Neural progenitor cell (in vitro differentiated cells): ENCODE data around the gene CAMK1D.

Experiments used
- EZH2 ChIP-seq: fragments of 200-600 bp; sonication (generic); IDR thresholded peaks from 2 replicates; pipeline ENCODE4 v1.6.1; 2017; ENCODE audit warnings: antibody characterized with exemption, mild to moderate bottlenecking, moderate library complexity
- EZH2phosphoT487 ChIP-seq: fragments of 200-600 bp; sonication (generic); IDR thresholded peaks from 2 replicates; pipeline ENCODE4 v1.6.1; 2017; ENCODE audit warnings: antibody characterized with exemption
- TF ChIP-seq, protein P1 (sequence below): fragments of 200-600 bp; sonication (generic); IDR thresholded peaks from 2 replicates; pipeline ENCODE4 v1.5.1; 2017; ENCODE audit warnings: antibody characterized with exemption, mild to moderate bottlenecking

DNA sequence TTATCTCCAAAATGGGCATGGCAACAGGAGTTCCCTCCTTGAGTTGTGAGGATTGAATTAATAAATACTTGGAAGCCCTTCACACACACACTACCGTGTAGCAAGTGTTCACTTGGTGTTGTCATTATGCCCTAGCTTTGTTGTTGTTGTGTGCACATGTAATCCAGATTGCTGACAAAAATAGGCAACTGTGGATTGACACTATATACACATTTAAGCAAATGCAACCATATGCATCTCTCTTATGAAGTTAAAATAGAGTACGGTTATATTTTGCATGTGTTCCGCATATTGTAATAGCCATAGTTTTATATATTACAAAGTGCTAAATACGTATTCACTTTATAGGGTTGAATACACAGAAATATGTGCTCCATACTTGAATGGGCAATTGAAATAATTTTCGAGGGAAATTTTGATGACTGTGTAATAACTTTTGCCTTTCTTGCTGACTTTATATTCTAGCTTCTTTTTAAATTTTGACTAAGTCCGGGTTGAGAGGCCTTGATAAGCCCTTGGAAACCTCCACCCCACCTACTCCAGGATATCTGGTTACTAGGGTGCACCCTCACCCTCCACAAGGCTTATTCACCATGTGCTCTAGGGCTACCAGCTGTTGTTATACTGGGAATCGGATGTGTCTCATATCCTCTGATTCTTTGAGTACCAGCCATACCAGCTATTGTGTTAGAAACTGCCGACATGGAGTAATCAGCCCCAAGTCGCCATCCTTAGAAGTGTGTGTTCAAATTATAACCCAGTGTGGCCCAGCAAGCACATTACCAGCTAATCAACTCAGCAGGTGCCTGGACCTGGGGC is 265.0 kb downstream of the CAMK1D start:
- TF ChIP-seq, protein P1, sequence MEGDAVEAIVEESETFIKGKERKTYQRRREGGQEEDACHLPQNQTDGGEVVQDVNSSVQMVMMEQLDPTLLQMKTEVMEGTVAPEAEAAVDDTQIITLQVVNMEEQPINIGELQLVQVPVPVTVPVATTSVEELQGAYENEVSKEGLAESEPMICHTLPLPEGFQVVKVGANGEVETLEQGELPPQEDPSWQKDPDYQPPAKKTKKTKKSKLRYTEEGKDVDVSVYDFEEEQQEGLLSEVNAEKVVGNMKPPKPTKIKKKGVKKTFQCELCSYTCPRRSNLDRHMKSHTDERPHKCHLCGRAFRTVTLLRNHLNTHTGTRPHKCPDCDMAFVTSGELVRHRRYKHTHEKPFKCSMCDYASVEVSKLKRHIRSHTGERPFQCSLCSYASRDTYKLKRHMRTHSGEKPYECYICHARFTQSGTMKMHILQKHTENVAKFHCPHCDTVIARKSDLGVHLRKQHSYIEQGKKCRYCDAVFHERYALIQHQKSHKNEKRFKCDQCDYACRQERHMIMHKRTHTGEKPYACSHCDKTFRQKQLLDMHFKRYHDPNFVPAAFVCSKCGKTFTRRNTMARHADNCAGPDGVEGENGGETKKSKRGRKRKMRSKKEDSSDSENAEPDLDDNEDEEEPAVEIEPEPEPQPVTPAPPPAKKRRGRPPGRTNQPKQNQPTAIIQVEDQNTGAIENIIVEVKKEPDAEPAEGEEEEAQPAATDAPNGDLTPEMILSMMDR: no peak
- TF ChIP-seq EZH2: no peak
- TF ChIP-seq EZH2phosphoT487: no peak
